Stomach (tissue), 9 donors: ENCODE data around the gene RAB3B. TPM values are rescaled to one million over a fixed set of nuclear protein-coding genes. Genes with fewer than 3 reads are reported as not detected.

Experiments used
- DNase-seq, 2 donors: peaks; one replicate each; pipeline versions ENCODE4 v3.0.0 to v3.0.0-alpha.2; 2013 to 2019
- H3K27ac ChIP-seq, 5 donors: fragments of 200-600 bp in 4 of 5; sonication (generic) in 4 of 5; one replicate each; pipeline ENCODE4 v1.5.1; 2013 to 2019; ENCODE audit warnings: mild to moderate bottlenecking in 1 of 5, moderate library complexity in 1 of 5
- H3K27me3 ChIP-seq, 3 donors: fragments of 200-600 bp; sonication (generic); one replicate each; pipeline ENCODE4 v1.5.1; 2017 to 2019; ENCODE audit warnings: mixed run types in 1 of 3
- H3K36me3 ChIP-seq, 4 donors: fragments of 200-600 bp; sonication (generic); 1 replicate in 3 of 4; 2 replicates in 1 of 4; pipeline ENCODE4 v1.5.1; 2016 to 2019
- H3K4me1 ChIP-seq, 4 donors: fragments of 200-600 bp; sonication (generic); one replicate each; pipeline ENCODE4 v1.5.1; 2016 to 2019
- H3K4me3 ChIP-seq, 4 donors: fragments of 200-600 bp; sonication (generic) in 3 of 4; one replicate each; pipeline ENCODE4 v1.5.1; 2016 to 2019; ENCODE audit warnings: mild to moderate bottlenecking in 1 of 4
- H3K9me3 ChIP-seq, 4 donors: fragments of 200-600 bp; sonication (generic); one replicate each; pipeline ENCODE4 v1.5.1; 2016 to 2019
- EP300 ChIP-seq: sonication (generic); formaldehyde crosslinking; IDR thresholded peaks from one replicate; pipeline ENCODE4 v1.6.1; 2017; ENCODE audit warnings: antibody characterized with exemption
- POLR2A ChIP-seq, 4 donors: fragments of 450-650 bp; IDR thresholded peaks; one replicate each; pipeline ENCODE4 v1.6.1; 2016; ENCODE audit warnings: antibody characterized with exemption in 4 of 4, control low read depth in 2 of 4, mild to moderate bottlenecking in 1 of 4, moderate library complexity in 1 of 4
- POLR2AphosphoS5 ChIP-seq, 3 donors: sonication (generic); formaldehyde crosslinking; IDR thresholded peaks; one replicate each; pipeline ENCODE4 v1.6.1; 2016; ENCODE audit warnings: antibody characterized with exemption in 3 of 3
- WGBS, 5 donors: extraction: QIAGEN DNeasy Blood & Tissue Kit in 3 of 5; methylation state at CpG; one replicate each; pipeline versions ENCODE4 v1.1.5 to v1.1.7; 2013 to 2018; 5-methylcytosine and 5-hydroxymethylcytosine counted together
- intact Hi-C: fragments of 100-400 bp; cut with DNase I; formaldehyde crosslinking; loops from one replicate; pipeline ENCODE4 v1.15.1; 2023; ENCODE audit warnings: low total_unique reads
- polyA plus RNA-seq, 3 donors: library from polyadenylated mRNA; stranded (reverse); fragments of 200-250 nt; gene quantifications; one replicate each; pipeline ENCODE4 v1.2.3, GENCODE V29; 2013
- total RNA-seq, 5 donors: library from RNA; depleted of rRNA; stranded (reverse); fragments of >200 nt; gene quantifications; one replicate each; pipeline versions ENCODE4 v1.1.0 to v1.2.3, GENCODE V29; 2014 to 2016
- TF ChIP-seq, protein P1 (sequence below), 7 experiments: fragments of 450-650 bp in 4 of 7; fragments of 200-600 bp in 3 of 7; sonication (generic) in 3 of 7; IDR thresholded peaks; one replicate each; pipeline ENCODE4 v1.5.1; 2016 to 2019; ENCODE audit warnings: antibody characterized with exemption in 7 of 7, control low read depth in 2 of 7, mild to moderate bottlenecking in 1 of 7
- donor health status: healthy with polysubstance abuse.
- donor health status: Bipolar disorder and iron deficiency.
- donor health status: healthy.

The RAB3B gene
- total and polyA plus RNA-seq, 8 donors, result under 0.01 to 2.2 (median 0.14) TPM; not detected in 1

DNA sequence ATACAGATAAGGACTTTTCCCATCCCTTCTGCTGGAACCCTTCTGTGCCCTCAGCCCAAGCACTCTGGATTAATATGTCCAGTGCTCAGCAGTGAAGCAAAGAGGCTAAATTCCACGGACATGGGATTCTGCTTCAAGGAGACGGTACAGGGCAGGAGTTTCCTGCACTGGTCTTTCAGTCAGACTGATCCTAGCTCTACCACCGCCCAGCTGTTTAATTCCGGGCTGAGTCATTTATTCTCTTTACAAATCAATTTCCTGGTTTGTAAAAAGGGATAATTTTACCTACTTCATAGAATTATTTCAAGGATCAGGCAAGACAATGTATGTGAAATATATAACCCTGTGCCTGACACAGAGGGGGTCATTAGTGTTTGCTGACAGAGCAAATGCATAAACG is 70.4 kb downstream of the RAB3B start:
- Histone ChIP-seq H3K27me3 (peaks cover 0 to 47% (median 0%) of the 10 kb centered on the region in 3 donors), H3K27ac (no peak overlapping the region), H3K9me3 (no peaks in the 10 kb centered on the region), H3K36me3 (no peaks in the 10 kb centered on the region), H3K4me3 (no peak overlapping the region), H3K4me1 (no peaks in the 10 kb centered on the region)
- TF ChIP-seq, protein P1, sequence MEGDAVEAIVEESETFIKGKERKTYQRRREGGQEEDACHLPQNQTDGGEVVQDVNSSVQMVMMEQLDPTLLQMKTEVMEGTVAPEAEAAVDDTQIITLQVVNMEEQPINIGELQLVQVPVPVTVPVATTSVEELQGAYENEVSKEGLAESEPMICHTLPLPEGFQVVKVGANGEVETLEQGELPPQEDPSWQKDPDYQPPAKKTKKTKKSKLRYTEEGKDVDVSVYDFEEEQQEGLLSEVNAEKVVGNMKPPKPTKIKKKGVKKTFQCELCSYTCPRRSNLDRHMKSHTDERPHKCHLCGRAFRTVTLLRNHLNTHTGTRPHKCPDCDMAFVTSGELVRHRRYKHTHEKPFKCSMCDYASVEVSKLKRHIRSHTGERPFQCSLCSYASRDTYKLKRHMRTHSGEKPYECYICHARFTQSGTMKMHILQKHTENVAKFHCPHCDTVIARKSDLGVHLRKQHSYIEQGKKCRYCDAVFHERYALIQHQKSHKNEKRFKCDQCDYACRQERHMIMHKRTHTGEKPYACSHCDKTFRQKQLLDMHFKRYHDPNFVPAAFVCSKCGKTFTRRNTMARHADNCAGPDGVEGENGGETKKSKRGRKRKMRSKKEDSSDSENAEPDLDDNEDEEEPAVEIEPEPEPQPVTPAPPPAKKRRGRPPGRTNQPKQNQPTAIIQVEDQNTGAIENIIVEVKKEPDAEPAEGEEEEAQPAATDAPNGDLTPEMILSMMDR (IDR thresholded peaks at IDR 0.05), result no peak
- TF ChIP-seq POLR2AphosphoS5 (IDR thresholded peaks at IDR 0.05) (no peak), EP300 (no peak), POLR2A (IDR thresholded peaks at IDR 0.05) (no peak)
- peak in 1 of 2 donors; percentile 7 for DNase-seq
- whole genome bisulfite sequencing, 5 donors, result 27 to 53% (median 42%) methylated on average over 5 of the region's 5 CpGs
- intact Hi-C loops, result no loop called here

DNA sequence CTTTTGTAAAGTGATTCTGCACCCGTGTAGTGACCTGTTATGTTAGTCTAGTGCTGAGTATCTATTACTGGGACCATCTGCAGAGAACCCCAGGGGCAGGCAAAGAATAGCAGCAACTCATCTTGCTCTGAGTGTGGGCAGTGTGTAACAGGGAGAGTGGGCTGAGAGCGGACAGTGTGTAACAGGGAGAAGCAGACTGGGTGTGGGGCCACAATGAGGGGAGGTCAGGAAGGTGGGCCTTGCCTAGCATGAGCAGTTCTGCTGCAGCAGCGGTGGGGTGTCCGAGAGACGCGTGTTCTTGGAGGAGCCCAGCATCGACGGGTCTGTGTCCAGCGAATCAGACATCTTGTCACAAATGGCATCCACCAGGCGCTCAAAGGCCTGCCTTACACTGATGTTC is 70.8 kb downstream of the RAB3B start:
- H3K27me3 ChIP-seq, result peaks cover 0 to 47% (median 0%) of the 10 kb centered on the region in 3 donors
- H3K36me3 ChIP-seq, result no peaks in the 10 kb centered on the region
- no peak for DNase-seq
- WGBS, 5 donors, result 87 to 92% (median 89%) methylated on average over 10 of the region's 10 CpGs
- no peak overlapping the region for H3K4me3 ChIP-seq
- H3K4me1 ChIP-seq, result no peaks in the 10 kb centered on the region
- intact Hi-C loops, result no loop called here
- TF ChIP-seq EP300 (no peak), POLR2A (IDR thresholded peaks at IDR 0.05) (no peak), POLR2AphosphoS5 (IDR thresholded peaks at IDR 0.05) (no peak)
- TF ChIP-seq, protein P1 (IDR thresholded peaks at IDR 0.05), result no peak
- H3K9me3 ChIP-seq, result no peaks in the 10 kb centered on the region
- no peak overlapping the region for H3K27ac ChIP-seq

DNA sequence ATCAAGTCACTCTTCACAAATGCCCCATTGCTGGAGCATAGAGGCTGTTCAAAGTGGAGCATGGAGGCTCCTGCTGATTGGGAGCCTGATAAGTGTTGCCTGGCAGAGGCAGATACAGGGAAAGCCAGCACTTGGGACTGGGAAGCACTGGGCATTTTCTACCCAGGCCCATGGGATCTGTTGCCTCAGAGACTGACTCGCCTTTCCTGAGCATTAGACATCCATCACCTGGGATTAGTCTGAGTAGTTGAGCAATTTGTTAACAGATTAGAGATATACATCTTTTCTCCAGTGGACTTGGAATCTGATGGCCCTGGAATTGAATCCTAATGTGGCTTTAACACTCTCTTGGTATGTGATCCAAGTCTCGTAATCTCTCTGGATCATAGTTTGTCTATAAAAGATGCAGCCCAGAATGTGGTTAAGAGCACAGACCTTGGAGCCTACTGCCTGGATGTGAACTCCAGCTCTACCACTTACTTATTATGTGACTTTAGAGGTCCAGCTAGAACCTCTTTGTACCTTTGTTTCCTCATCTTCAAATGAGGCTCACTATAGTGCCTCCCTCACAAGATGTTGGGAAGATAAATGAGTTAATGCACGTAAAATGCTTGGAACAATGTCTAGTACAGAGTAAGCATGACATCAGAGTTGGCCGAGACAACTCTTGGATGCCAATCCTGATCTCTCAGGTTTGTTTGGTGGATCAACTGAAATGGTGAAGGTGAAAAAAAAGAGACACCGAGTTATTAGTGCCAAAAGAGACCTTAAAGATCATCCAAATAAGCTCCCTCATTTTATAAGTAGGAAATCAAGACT is 73.7 kb downstream of the RAB3B start:
- TF ChIP-seq, protein P1 (IDR thresholded peaks at IDR 0.05), result no peak
- TF ChIP-seq POLR2A (IDR thresholded peaks at IDR 0.05) (no peak), POLR2AphosphoS5 (IDR thresholded peaks at IDR 0.05) (no peak), EP300 (no peak)
- Histone ChIP-seq H3K4me3 (no peak overlapping the region), H3K4me1 (no peaks in the 10 kb centered on the region), H3K36me3 (no peaks in the 10 kb centered on the region), H3K27me3 (peaks cover 0 to 45% (median 0%) of the 10 kb centered on the region in 3 donors), H3K9me3 (no peaks in the 10 kb centered on the region), H3K27ac (no peak overlapping the region)
- 70 to 83% (median 73%) methylated on average over 5 of the region's 5 CpGs for WGBS, 5 donors
- intact Hi-C loops, result no loop called here
- DNase-seq, result no peak

DNA sequence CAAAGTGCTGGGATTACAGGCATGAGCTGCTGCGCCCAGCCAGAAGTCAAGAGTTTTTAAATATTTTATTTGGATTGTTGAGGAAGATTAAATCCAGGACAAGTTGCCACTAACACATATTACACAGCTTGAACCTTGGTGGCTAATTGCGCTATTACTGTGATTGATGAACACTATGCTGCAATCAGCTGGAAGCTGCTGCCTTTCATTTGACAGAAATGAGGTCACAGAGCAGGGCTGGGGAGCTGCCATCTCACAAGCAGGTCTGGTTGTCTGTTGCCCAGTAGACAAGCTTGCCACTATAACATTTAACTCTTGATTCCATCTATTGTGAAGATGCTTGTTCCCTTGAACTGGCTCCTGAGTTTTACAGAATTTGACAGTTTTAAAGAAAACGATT is 74.5 kb downstream of the RAB3B start:
- 80 to 86% (median 84%) methylated on average over 3 of the region's 3 CpGs for WGBS, 5 donors
- Histone ChIP-seq H3K27me3 (peaks cover 0 to 52% (median 0%) of the 10 kb centered on the region in 3 donors), H3K4me1 (no peaks in the 10 kb centered on the region), H3K36me3 (no peaks in the 10 kb centered on the region), H3K9me3 (no peaks in the 10 kb centered on the region), H3K27ac (no peak overlapping the region), H3K4me3 (no peak overlapping the region)
- TF ChIP-seq POLR2AphosphoS5 (IDR thresholded peaks at IDR 0.05), result no peak
- no peak for TF ChIP-seq EP300
- TF ChIP-seq, protein P1 (IDR thresholded peaks at IDR 0.05), result no peak
- no peak for TF ChIP-seq POLR2A (IDR thresholded peaks at IDR 0.05)
- intact Hi-C loops, result no loop called here
- DNase-seq, result peak in 1 of 2 donors; percentile 32
